ENCODE data around the gene TAF6. TPM values are rescaled to one million over a fixed set of nuclear protein-coding genes. Genes with fewer than 3 reads are reported as not detected.

Gene TAF6
- total RNA-seq, 1 experiment from 2014 or later = 87.1 TPM

DNA sequence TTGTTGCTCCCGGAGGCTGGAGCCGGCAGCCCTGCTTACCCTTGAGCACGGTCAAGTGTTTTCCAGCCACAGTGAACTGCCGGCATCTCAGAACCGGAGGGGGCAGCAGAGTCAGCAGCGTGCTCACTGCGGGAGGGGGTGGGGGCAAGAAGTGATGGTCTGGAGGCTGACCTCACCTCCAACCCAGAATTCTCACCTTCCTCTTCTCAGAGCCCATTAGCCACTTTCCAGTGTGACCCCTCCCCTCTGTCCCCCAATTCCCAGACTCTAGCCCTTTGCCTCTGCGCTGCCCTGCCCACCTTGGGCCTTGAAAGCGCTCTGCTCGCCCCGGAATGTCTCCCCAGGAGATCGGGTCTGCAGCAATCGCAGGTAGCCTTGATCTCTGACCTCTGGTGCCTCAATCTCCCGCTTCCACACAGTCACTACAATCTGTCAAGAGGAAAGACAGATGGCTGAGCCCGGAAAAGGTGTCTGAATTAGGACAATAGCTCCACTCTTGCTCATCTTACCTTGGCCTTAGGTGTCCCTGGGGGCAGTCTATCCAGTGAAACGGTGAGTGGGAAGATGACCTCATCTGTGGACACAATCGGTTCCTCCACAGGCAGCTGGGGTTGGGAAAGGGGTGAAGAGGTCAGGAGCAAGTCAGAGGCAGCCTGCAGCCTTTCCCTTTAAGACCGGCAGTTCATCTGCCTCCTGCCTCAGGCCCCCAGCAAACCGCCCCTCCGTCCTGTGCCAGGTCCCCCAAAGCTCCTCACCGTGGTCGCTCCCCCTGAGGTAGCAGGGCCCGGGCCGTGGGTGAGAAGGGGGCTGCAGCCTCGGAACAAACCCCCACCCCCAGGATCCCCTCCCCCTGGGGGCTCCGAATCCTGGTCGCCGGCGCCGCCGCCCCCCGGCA is 38.4 kb upstream of the TAF6 start:
- no CpG with 5 or more reads among the region's 32 CpGs for WGBS (ENCODE audit: extremely low coverage, insufficient read length, low lambda C conversion rate)
- no peak overlapping the region for H2BK5ac ChIP-seq (ENCODE audit: insufficient read length, low read length)
- H2BK12ac ChIP-seq (ENCODE audit: insufficient read length, low read depth, low read length) = no peak overlapping the region
- H3K4me2 ChIP-seq (ENCODE audit: insufficient read depth, insufficient read length, low read length) = peak overlapping the region; percentile 92
- no peaks in the 10 kb centered on the region for H3K9me3 ChIP-seq (ENCODE audit: control insufficient read depth, low read depth, low read length)
- H4K20me1 ChIP-seq (ENCODE audit: control insufficient read depth, insufficient read depth, insufficient read length) = no peaks in the 10 kb centered on the region
- no peak overlapping the region for H3T11ph ChIP-seq (ENCODE audit: low read length)
- H2AFZ ChIP-seq (ENCODE audit: low read length) = no peak overlapping the region
- DNase-seq = peak; percentile 62
- H4K5ac ChIP-seq (ENCODE audit: insufficient read length, low read depth, low read length) = no peak overlapping the region
- H4K8ac ChIP-seq (replicated peaks; ENCODE audit: insufficient read length, low read depth, low read length) = no peak overlapping the region
- H3K79me2 ChIP-seq (ENCODE audit: insufficient read depth, low read length) = no peaks in the 10 kb centered on the region
- H4K91ac ChIP-seq (ENCODE audit: insufficient read length, low read depth, low read length) = no peak overlapping the region
- H3K4ac ChIP-seq (ENCODE audit: low read depth, low read length) = no peak overlapping the region
- H3K27ac ChIP-seq (ENCODE audit: insufficient read length, low read depth, low read length) = no peak overlapping the region
- no peak overlapping the region for H2BK15ac ChIP-seq (ENCODE audit: low read depth, low read length)
- Mint-ChIP-seq H3K9me3 (no peaks in the 10 kb centered on the region), H3K4me1 (peaks cover 12 to 28% of the 10 kb centered on the region in 2 experiments), H3K27me3 (ENCODE audit: low read depth) (no peaks in the 10 kb centered on the region; the same call in 1 of the 2 replicates), H3K27ac (peak overlapping the region in 2 of 3 experiments; percentile 7 to 92; a peak in 2 of 7 replicates), H3K36me3 (ENCODE audit: insufficient read depth in 1 of 3, low read depth in 3 of 3) (peaks cover 17 to 45% (median 42%) of the 10 kb centered on the region in 3 experiments; a peak in 6 of 7 replicates), H3K4me3 (peak overlapping the region; percentile 75 to 82)
- peaks cover 10% of the 10 kb centered on the region for H3K23me2 ChIP-seq (ENCODE audit: insufficient read length, low read depth, low read length, poor library complexity, severe bottlenecking)
- no peak overlapping the region for H3K56ac ChIP-seq (ENCODE audit: insufficient read length, low read depth, low read length)
- no peaks in the 10 kb centered on the region; the same call in 1 of the 2 replicates for H3K4me1 ChIP-seq (ENCODE audit: insufficient read depth, low read length)
- no peak overlapping the region for H2BK120ac ChIP-seq (ENCODE audit: low read depth, low read length, poor library complexity, severe bottlenecking)
- peak overlapping the region; percentile 46; the same call in 1 of the 2 replicates for H3K14ac ChIP-seq (ENCODE audit: insufficient read depth, low read length)
- H3K18ac ChIP-seq (ENCODE audit: insufficient read length, low read depth, low read length) = no peak overlapping the region
- no peak overlapping the region for H3K23ac ChIP-seq (ENCODE audit: insufficient read length, low read depth, low read length)
- peak overlapping the region; percentile 68 for H3K9ac ChIP-seq (ENCODE audit: extremely low read depth, insufficient read length, low read length)
- peaks cover 2% of the 10 kb centered on the region for H3K79me1 ChIP-seq (ENCODE audit: insufficient read depth, low read depth, low read length, poor library complexity, severe bottlenecking)
- no peak overlapping the region for H2AK5ac ChIP-seq (ENCODE audit: insufficient read length, low read length)
- H2BK20ac ChIP-seq (ENCODE audit: low read depth, low read length, poor library complexity, severe bottlenecking) = no peak overlapping the region
- H3K27me3 ChIP-seq (ENCODE audit: insufficient read depth, low read length) = no peaks in the 10 kb centered on the region
- TF ChIP-seq, protein P1, sequence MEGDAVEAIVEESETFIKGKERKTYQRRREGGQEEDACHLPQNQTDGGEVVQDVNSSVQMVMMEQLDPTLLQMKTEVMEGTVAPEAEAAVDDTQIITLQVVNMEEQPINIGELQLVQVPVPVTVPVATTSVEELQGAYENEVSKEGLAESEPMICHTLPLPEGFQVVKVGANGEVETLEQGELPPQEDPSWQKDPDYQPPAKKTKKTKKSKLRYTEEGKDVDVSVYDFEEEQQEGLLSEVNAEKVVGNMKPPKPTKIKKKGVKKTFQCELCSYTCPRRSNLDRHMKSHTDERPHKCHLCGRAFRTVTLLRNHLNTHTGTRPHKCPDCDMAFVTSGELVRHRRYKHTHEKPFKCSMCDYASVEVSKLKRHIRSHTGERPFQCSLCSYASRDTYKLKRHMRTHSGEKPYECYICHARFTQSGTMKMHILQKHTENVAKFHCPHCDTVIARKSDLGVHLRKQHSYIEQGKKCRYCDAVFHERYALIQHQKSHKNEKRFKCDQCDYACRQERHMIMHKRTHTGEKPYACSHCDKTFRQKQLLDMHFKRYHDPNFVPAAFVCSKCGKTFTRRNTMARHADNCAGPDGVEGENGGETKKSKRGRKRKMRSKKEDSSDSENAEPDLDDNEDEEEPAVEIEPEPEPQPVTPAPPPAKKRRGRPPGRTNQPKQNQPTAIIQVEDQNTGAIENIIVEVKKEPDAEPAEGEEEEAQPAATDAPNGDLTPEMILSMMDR (conservative IDR thresholded peaks at IDR 0.05) = no peak
